ENCODE data around the gene AP4B1. TPM values are rescaled to one million over a fixed set of nuclear protein-coding genes. Genes with fewer than 3 reads are reported as not detected.

The AP4B1 gene
- total RNA-seq, 1 experiment from 2014 or later: 18.3 TPM

DNA sequence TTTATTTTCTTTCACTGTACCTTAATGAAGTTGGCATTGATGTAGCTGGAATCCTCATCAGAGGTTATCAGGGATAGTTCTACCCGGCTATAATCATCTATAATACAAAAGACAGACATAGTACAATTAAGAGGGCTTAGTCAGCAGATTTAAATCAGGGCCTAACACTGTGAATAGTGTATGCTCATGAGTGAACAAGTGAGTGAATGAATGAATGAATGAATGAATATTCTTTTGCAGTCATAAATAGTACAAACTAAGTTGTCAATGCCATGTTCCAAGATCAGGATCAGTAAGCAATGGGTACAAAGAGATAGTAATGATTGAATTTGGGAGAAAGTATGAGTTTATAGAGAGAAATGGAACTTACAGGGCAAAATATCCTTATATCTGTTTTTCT is 45.6 kb downstream of the AP4B1 start:
- Mint-ChIP-seq H3K9me3 (ENCODE audit: low read depth, unreplicated experiment) (no peaks in the 10 kb centered on the region), H3K27ac (ENCODE audit: unreplicated experiment) (no peak overlapping the region), H3K36me3 (ENCODE audit: insufficient read depth, unreplicated experiment) (no peaks in the 10 kb centered on the region), H3K27me3 (ENCODE audit: unreplicated experiment) (no peaks in the 10 kb centered on the region), H3K4me1 (ENCODE audit: low read depth, unreplicated experiment) (peaks cover 7% of the 10 kb centered on the region), H3K4me3 (ENCODE audit: low read depth, unreplicated experiment) (no peak overlapping the region)
- CTCF ChIA-PET: no interaction called here
- no TSS peak for BruUV-seq (replicated peaks)
- TF ChIP-seq, protein P1, sequence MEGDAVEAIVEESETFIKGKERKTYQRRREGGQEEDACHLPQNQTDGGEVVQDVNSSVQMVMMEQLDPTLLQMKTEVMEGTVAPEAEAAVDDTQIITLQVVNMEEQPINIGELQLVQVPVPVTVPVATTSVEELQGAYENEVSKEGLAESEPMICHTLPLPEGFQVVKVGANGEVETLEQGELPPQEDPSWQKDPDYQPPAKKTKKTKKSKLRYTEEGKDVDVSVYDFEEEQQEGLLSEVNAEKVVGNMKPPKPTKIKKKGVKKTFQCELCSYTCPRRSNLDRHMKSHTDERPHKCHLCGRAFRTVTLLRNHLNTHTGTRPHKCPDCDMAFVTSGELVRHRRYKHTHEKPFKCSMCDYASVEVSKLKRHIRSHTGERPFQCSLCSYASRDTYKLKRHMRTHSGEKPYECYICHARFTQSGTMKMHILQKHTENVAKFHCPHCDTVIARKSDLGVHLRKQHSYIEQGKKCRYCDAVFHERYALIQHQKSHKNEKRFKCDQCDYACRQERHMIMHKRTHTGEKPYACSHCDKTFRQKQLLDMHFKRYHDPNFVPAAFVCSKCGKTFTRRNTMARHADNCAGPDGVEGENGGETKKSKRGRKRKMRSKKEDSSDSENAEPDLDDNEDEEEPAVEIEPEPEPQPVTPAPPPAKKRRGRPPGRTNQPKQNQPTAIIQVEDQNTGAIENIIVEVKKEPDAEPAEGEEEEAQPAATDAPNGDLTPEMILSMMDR (IDR thresholded peaks at IDR 0.05; ENCODE audit: unreplicated experiment): no peak
- DNase-seq: no peak
- intact Hi-C loops (cut with micrococcal nuclease; ENCODE audit: unreplicated experiment): no loop called here

DNA sequence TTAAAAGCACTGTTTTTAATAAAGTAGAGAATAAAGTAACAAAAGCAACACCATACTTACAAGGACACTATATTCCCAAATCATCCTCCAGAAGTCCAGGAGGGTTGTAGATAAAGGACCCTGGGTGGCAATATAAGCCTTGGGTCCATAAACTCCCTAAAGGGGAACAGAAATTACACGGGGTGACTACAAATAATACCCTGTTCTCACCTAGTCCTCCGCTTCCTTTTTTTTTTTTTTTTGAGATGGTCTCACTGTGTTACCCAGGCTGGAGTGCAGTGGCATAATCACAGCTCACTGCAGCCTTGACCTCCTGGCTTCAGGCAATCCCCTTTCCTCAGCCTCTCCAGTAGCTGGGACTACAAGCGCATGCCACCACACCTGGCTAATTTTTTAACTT is 46.2 kb downstream of the AP4B1 start:
- Mint-ChIP-seq H3K4me1 (ENCODE audit: low read depth, unreplicated experiment) (peaks cover 7% of the 10 kb centered on the region), H3K4me3 (ENCODE audit: low read depth, unreplicated experiment) (no peak overlapping the region), H3K36me3 (ENCODE audit: insufficient read depth, unreplicated experiment) (no peaks in the 10 kb centered on the region), H3K27me3 (ENCODE audit: unreplicated experiment) (no peaks in the 10 kb centered on the region), H3K27ac (ENCODE audit: unreplicated experiment) (no peak overlapping the region), H3K9me3 (ENCODE audit: low read depth, unreplicated experiment) (no peaks in the 10 kb centered on the region)
- no TSS peak for BruUV-seq (replicated peaks)
- CTCF ChIA-PET: no interaction called here
- TF ChIP-seq, protein P1 (IDR thresholded peaks at IDR 0.05; ENCODE audit: unreplicated experiment): no peak
- DNase-seq: no peak
- intact Hi-C loops (cut with micrococcal nuclease; ENCODE audit: unreplicated experiment): no loop called here

DNA sequence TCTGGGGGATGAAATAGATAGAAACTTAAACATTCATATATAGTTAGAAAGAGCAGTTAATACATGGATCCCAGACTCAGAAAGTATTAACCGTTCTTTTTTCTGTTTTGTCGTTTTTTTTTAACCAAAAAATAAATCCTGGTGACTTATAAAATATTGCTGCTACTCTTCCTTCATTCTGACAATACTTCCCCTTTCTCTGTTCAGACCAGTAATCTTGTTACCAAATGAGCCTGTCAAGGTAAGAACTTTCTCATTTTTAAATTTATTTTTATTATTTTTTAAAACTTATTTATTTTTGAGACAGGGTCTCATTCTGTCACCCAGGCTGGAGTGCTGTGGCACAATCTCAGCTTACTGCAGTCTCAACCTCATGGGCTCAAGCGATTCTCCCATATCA is 46.8 kb downstream of the AP4B1 start:
- DNase-seq: no peak
- H3K4me3 Mint-ChIP-seq (ENCODE audit: low read depth, unreplicated experiment): no peak overlapping the region
- CTCF ChIA-PET: no interaction called here
- no peaks in the 10 kb centered on the region for H3K36me3 Mint-ChIP-seq (ENCODE audit: insufficient read depth, unreplicated experiment)
- BruUV-seq (replicated peaks): no TSS peak
- no peaks in the 10 kb centered on the region for H3K9me3 Mint-ChIP-seq (ENCODE audit: low read depth, unreplicated experiment)
- peaks cover 7% of the 10 kb centered on the region for H3K4me1 Mint-ChIP-seq (ENCODE audit: low read depth, unreplicated experiment)
- intact Hi-C loops (cut with micrococcal nuclease; ENCODE audit: unreplicated experiment): no loop called here
- H3K27ac Mint-ChIP-seq (ENCODE audit: unreplicated experiment): no peak overlapping the region
- H3K27me3 Mint-ChIP-seq (ENCODE audit: unreplicated experiment): no peaks in the 10 kb centered on the region
- TF ChIP-seq, protein P1 (IDR thresholded peaks at IDR 0.05; ENCODE audit: unreplicated experiment): no peak

DNA sequence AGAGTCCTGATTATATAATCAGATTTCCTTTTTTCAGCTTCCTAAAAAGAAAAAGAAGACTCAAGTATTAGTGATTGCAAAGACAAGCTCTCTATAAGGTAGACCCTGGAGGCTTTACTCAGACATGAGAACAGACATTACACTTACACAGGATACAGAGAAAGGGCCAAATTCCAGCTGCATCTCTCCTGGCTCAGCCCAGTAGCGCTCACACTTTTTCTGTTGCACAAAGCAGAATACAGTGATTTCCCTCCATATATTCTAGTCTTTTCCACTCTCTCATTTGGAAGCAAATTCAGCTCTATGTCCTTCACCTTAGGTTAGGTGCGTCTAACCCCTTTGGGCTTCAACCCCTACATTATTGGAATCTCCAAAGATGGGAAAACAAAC is 48.2 kb downstream of the AP4B1 start:
- Mint-ChIP-seq H3K4me1 (ENCODE audit: low read depth, unreplicated experiment) (peaks cover 7% of the 10 kb centered on the region), H3K4me3 (ENCODE audit: low read depth, unreplicated experiment) (no peak overlapping the region), H3K27ac (ENCODE audit: unreplicated experiment) (no peak overlapping the region), H3K36me3 (ENCODE audit: insufficient read depth, unreplicated experiment) (no peaks in the 10 kb centered on the region), H3K27me3 (ENCODE audit: unreplicated experiment) (no peaks in the 10 kb centered on the region), H3K9me3 (ENCODE audit: low read depth, unreplicated experiment) (no peaks in the 10 kb centered on the region)
- intact Hi-C loops (cut with micrococcal nuclease; ENCODE audit: unreplicated experiment): no loop called here
- no peak for DNase-seq
- no TSS peak for BruUV-seq (replicated peaks)
- TF ChIP-seq, protein P1 (IDR thresholded peaks at IDR 0.05; ENCODE audit: unreplicated experiment): no peak
- CTCF ChIA-PET: no interaction called here
